ENCODE data around the gene MKKS.

The MKKS gene

DNA sequence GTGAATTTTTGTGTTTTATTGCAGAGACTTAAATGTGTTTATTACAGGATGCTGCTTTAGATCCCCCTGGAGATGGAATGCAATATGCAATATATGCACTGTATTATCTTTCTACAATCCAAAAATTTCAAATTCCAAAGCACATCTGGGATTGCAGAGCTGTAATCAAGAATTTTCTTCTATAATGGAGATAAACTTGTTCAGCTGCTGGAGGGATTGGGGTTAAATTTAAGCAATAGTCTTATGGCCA is 66.4 kb downstream of the MKKS start:
- DNase-seq: no peak

DNA sequence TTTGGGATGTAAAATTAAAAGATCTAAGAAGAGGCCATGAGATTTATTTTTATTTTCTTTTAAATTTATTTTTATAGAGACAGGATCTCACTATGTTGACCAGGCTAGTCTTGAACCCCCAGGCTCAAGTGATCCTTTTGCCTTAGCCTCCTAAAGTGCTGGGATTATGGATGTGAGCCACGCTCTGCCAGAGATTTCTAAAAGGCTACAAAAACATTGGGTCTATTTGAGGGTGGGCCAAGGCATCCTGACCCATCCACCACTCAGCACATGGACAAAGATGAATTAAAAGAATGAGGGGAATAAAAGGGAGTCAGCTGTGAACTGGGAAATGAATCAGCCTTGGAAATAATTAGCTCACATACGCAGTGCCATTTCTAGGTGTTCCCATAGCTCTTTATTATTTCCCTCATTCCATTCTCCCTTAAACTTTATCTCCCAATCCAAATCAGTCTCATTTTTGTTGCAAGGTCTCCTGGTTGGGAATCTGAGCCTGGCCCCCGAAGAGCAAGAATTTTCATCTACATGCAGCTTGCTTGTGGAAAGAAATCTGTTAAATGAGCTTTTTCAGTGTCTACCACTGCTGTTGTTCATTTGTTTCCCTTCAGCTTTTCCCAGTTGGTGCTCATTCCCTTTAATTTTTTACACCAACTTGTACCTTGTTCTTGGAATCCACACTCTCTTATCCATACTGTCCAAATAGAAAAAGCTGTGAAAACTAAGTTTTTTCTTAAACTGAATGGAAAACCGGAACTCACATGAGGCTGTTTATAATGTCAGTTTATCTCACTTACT is 66.9 kb downstream of the MKKS start:
- DNase-seq: no peak

DNA sequence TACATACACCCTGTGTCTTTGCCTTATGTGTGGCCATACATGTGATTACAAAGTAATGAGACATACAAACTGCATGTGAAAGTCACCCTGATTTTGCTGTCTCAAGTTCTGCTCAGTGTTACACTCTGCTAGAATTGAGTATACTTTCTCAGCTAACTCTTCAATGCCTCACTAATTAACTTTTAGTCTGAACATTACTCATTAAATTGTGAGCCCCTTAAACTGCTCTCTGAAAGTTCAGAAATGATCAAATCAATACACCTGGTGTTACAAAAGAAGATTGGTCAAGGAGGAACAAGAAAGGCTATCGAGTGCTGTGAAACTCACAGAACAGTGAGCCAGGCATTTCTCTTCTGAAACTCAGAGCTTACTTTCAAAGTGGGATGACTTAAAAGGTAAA is 71.3 kb downstream of the MKKS start:
- no peak for DNase-seq

DNA sequence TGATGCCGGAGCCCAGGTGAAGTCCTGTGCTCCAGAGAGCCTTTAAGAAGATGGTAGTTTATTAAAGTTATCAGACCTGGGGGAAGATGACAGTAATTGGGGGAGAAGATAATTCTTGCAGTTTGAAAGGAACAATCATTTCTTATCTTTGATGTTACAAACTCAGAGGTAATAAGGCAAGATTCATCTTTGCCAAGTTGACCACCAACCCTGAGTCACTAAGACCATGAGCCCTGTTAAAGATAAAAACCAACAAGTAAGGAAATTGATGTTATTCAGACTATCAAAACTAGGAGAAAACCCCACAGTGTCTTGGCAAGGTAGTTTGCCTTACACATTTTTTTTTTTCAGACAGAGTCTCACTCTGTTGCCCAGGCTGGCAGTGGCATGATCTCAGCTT is 73.1 kb downstream of the MKKS start:
- DNase-seq: no peak

DNA sequence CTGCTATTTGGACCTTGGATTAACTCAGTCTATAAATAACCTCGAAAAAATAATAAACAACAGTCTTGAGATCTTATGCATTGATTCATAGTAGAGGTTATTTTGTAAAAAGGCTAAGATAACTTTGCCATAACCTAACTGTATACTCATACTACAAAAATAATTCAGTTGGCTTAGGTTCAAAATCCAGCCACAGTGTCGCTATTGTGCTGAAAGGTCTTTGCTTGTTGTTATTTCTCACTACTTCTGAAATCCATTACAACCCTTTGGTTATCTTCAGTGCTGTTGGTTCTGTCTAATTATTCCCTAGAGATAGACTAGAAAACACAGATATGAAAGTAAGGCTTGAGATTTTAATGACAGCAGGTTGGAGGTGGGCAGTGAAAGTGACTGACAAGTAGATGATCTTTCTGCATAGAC is 74.4 kb downstream of the MKKS start:
- no peak for DNase-seq

DNA sequence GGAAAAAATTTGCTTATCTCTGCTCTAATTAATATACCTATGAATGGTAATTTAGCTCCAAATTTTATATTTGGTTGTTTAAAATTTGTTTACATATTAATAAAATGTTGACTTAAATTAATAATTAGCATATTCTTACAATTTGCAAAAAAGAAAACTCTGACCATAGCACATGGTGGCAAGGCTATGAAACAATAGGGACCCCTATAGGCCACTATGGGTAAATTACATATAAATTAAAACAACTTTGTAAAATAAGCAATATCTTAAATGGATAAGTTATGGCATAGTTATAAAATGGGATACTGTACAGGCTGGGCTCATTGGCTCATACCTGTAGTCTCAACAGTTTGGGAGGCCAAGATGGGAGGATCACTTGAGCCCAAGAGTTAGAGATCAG is 76.0 kb downstream of the MKKS start:
- no peak for DNase-seq

DNA sequence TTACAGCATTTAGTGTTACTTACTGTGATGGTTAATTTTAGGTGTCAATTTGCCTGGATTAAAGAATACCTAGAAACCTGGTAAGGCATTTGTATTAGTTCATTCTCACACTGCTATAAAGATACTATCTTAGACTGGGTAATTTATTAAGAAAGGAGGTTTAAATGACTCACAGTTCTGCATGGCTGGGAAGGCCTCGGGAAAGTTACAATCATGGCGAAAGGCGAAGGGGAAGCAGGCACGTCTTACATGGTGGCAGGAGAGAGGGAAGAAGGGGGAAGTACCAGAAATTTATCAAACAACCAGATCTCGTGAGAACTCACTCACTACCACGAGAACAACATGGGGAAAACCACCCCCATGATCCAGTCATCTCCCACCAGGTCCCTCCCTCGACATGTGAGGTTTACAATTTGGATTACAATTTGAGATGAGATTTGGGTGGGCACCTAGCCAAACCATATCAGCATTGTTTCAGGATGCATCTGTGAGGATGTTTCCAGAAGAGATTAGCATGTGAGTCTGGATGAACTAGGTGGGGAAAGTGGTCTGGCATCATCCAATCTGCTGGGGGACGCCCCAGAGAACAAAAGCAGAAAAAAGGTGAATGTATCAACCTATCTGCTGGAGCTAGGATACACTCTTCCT is 76.8 kb downstream of the MKKS start:
- no peak for DNase-seq

DNA sequence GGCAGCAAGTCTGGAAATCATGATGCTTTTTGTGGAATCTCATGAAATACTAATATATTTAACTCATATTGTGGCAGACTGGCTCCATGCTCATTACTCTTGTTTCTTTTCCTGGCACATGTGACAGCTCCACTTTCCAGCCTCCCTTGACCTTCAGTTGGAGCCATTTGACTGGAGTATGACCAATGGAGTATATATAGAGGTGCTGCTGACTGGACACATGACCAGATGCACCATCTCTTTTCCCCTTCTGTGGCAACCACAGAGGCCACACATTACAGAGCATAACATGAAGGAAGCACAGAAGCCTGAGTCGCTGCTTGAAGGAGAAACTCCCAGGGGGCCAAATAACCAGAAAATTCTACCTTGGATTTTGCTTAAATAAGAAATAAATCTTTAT is 77.4 kb downstream of the MKKS start:
- DNase-seq: no peak

DNA sequence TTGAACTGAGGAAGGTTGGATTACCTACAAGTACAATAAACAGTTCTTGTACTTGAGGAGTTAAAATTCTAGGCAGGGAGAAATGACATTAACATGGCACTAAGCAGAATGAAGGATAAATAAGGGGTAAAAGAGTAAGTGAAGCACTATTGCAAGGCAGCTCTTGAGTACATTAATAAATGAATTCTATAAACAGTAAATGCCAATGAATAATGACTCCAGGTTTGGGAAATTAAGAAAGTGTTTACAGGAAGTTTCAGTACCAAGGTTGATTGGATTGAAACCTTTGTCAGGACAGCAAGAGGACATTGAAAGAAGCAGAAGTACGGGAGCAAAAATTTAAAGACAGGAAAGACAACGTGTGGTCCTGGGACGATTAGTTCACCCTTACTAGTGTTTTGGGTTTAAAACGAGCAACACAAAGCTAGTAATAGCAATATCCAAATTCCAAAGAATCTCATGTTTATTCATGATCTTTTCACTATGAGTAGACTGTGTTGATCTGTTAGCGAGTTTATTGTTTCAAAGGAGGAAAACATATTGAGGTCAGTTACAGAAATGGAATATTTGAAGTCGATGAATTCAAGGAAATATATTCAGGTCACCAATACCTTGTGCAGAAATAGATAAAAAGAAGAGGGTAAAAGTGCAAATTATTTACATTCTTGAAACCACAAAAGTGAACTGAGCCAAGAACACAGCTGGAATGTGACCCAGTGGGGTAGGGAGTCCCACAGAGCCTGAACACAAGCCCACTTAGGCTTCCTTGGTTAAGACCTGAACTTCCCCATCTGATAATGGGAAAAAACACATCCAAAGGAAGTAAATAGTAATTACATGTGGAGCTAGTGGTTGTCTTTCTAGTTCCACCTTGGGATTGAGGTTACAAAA is 80.8 kb downstream of the MKKS start:
- no peak for DNase-seq
